OCI-LY7 (cell line): Measurements from ENCODE around the gene RNU6-9. TPM values are rescaled to one million over a fixed set of nuclear protein-coding genes. Genes with fewer than 3 reads are reported as not detected.
A peak's percentile ranks its signal among the peaks of the same experiment; 100 is the strongest.

ENCODE experiments used
- BruUV-seq: library from RNA; stranded (reverse); fragments of 400-500 nt; replicated peaks from 2 replicates; lab custom pipeline; 2021; lab: Mats Ljungman, UMichigan
- CTCF ChIA-PET: fragments of 300-600 bp; sonication (Branson Sonifier 250); formaldehyde crosslinking; loops from one replicate; lab custom pipeline; 2022; ENCODE audit warnings: antibody characterized with exemption; ENCODE audit not compliant: unreplicated experiment; lab: Charles Lee
- POLR2A ChIA-PET: fragments of 300-600 bp; sonication (Branson Sonifier 250); formaldehyde crosslinking; loops from one replicate; lab custom pipeline; 2022; ENCODE audit warnings: antibody characterized with exemption; lab: Charles Lee
- DNase-seq: peaks from one replicate; pipeline ENCODE4 v3.0.0-alpha.2; 2015; ENCODE audit warnings: low spot score
- H2AFZ ChIP-seq: fragments of 200-600 bp; sonication (generic), shearing (Covaris generic); 2 replicates; pipeline ENCODE4 v1.6.1; 2014; ENCODE audit warnings: mild to moderate bottlenecking, antibody characterized with exemption, low read length, moderate library complexity
- H3K27ac ChIP-seq: fragments of 200-600 bp; sonication (generic); 2 replicates; pipeline ENCODE4 v1.5.1; 2014; ENCODE audit warnings: mixed run types, low read depth, mild to moderate bottlenecking, moderate library complexity, low read length, inconsistent platforms; ENCODE audit not compliant: poor library complexity, severe bottlenecking
- H3K36me3 ChIP-seq: fragments of 200-600 bp; sonication (generic); 2 replicates; pipeline ENCODE4 v1.6.1; 2014; ENCODE audit warnings: mild to moderate bottlenecking, antibody characterized with exemption, low read length, moderate library complexity, mixed read lengths; ENCODE audit not compliant: insufficient read depth
- H3K4me1 ChIP-seq: fragments of 200-600 bp; sonication (generic); 2 replicates; pipeline ENCODE4 v1.5.1; 2014; ENCODE audit warnings: mild to moderate bottlenecking, low read length; ENCODE audit not compliant: insufficient read depth, poor library complexity, severe bottlenecking
- H3K4me2 ChIP-seq: fragments of 200-600 bp; sonication (generic); 2 replicates; pipeline ENCODE4 v1.6.1; 2014; ENCODE audit warnings: mild to moderate bottlenecking, low read length
- H3K4me3 ChIP-seq: fragments of 200-600 bp; sonication (generic); 2 replicates; pipeline ENCODE4 v1.5.1; 2014; ENCODE audit warnings: mild to moderate bottlenecking, low read depth, low read length; ENCODE audit not compliant: poor library complexity, severe bottlenecking
- H3K79me2 ChIP-seq: fragments of 200-600 bp; sonication (generic); 2 replicates; pipeline ENCODE4 v1.6.1; 2016; ENCODE audit warnings: low read depth, mild to moderate bottlenecking, low read length, moderate library complexity, mixed read lengths; ENCODE audit not compliant: insufficient read depth
- H3K9me2 ChIP-seq: fragments of 200-600 bp; sonication (generic); 2 replicates; pipeline ENCODE4 v1.6.1; 2016; ENCODE audit warnings: mild to moderate bottlenecking, low read length, mixed read lengths; ENCODE audit not compliant: insufficient read depth
- H3K9me3 ChIP-seq: fragments of 200-600 bp; sonication (generic); 2 replicates; pipeline ENCODE4 v1.6.1; 2014; ENCODE audit warnings: mild to moderate bottlenecking, mixed run types, low read length, mixed read lengths
- H4K20me1 ChIP-seq: fragments of 200-600 bp; sonication (generic); 2 replicates; pipeline ENCODE4 v1.6.1; 2014; ENCODE audit warnings: mild to moderate bottlenecking, antibody characterized with exemption, low read length, moderate library complexity, mixed read lengths; ENCODE audit not compliant: insufficient read depth
- CTCF ChIP-seq: fragments of 200-600 bp; sonication (generic); conservative IDR thresholded peaks from 2 replicates; pipeline ENCODE4 v1.5.1; 2014; ENCODE audit warnings: mild to moderate bottlenecking, antibody characterized with exemption, low read length, moderate library complexity, mixed read lengths
- EZH2phosphoT487 ChIP-seq: fragments of 200-600 bp; sonication (generic); IDR thresholded peaks from 2 replicates; pipeline ENCODE4 v1.6.1; 2018; ENCODE audit warnings: low read depth, borderline replicate concordance, mild to moderate bottlenecking, mixed run types, antibody characterized with exemption, low read length, moderate library complexity, mixed read lengths
- intact Hi-C: fragments of 100-400 bp; cut with micrococcal nuclease; formaldehyde crosslinking; loops from one replicate; pipeline ENCODE4 v1.10.0; 2022; ENCODE audit not compliant: unreplicated experiment
- total RNA-seq, 2 experiments: library from RNA; depleted of rRNA in 1 of 2; stranded (reverse); fragments of >200 nt in 1 of 2; shearing (Covaris generic) in 1 of 2; gene quantifications; 2 replicates each; pipeline ENCODE4 v1.2.3, GENCODE V29; 2014 to 2022

The RNU6-9 gene
- total RNA-seq, 2 experiments from 2014 or later = not detected

GRCh38 chr19:872266-872951 is 20.9 kb upstream of the RNU6-9 start:
- peak overlapping the region; percentile 63 for H3K27ac ChIP-seq
- H4K20me1 ChIP-seq = no peaks in the 10 kb centered on the region
- peaks cover 9% of the 10 kb centered on the region for H3K4me1 ChIP-seq
- DNase-seq = peak; percentile 93
- intact Hi-C loops = loop anchor here (2.0 kb wide), 1 partner anchor 20 kb away; the partner anchor contains the start of genes MED16 and RNU6-9
- H3K79me2 ChIP-seq = no peaks in the 10 kb centered on the region
- no TSS peak for BruUV-seq
- H2AFZ ChIP-seq = no peak overlapping the region
- H3K9me3 ChIP-seq = no peaks in the 10 kb centered on the region
- H3K4me2 ChIP-seq = peak overlapping the region; percentile 56
- ChIA-PET POLR2A (interaction anchor here (0.6 kb wide), 1 partner anchor 18 kb away, joined by 3 read pairs; no protein-coding TSS in a partner anchor), CTCF (no interaction called here)
- H3K4me3 ChIP-seq = peak overlapping the region; percentile 47
- H3K36me3 ChIP-seq = peaks cover 31% of the 10 kb centered on the region; the same call in 1 of the 2 replicates
- H3K9me2 ChIP-seq = no peaks in the 10 kb centered on the region
- no peak for TF ChIP-seq CTCF
- TF ChIP-seq EZH2phosphoT487 = no peak

GRCh38 chr19:873084-873483 is 20.2 kb upstream of the RNU6-9 start:
- H3K4me2 ChIP-seq = no peak overlapping the region
- peak; percentile 94 for DNase-seq
- H3K9me2 ChIP-seq = no peaks in the 10 kb centered on the region
- H4K20me1 ChIP-seq = no peaks in the 10 kb centered on the region
- H3K4me3 ChIP-seq = peak overlapping the region; percentile 47
- H3K79me2 ChIP-seq = no peaks in the 10 kb centered on the region
- peaks cover 9% of the 10 kb centered on the region for H3K4me1 ChIP-seq
- H3K36me3 ChIP-seq = peaks cover 31% of the 10 kb centered on the region; the same call in 1 of the 2 replicates
- no TSS peak for BruUV-seq
- H3K9me3 ChIP-seq = no peaks in the 10 kb centered on the region
- H2AFZ ChIP-seq = no peak overlapping the region
- TF ChIP-seq CTCF (no peak), EZH2phosphoT487 (no peak)
- intact Hi-C loops = loop anchor here (2.0 kb wide), 1 partner anchor 20 kb away; the partner anchor contains the start of genes MED16 and RNU6-9
- POLR2A ChIA-PET = interaction anchor here (0.6 kb wide), 1 partner anchor 19 kb away, joined by 3 read pairs; no protein-coding TSS in a partner anchor
- H3K27ac ChIP-seq = peak overlapping the region; percentile 63
- CTCF ChIA-PET = no interaction called here

GRCh38 chr19:873561-874041 is 19.7 kb upstream of the RNU6-9 start:
- no peaks in the 10 kb centered on the region for H4K20me1 ChIP-seq
- BruUV-seq = no TSS peak
- peaks cover 31% of the 10 kb centered on the region; the same call in 1 of the 2 replicates for H3K36me3 ChIP-seq
- no peak overlapping the region for H3K4me3 ChIP-seq
- CTCF ChIA-PET = no interaction called here
- no peaks in the 10 kb centered on the region for H3K79me2 ChIP-seq
- intact Hi-C loops = loop anchor here (2.0 kb wide), 1 partner anchor 19 kb away; the partner anchor contains the start of genes MED16 and RNU6-9
- no peaks in the 10 kb centered on the region for H3K9me2 ChIP-seq
- no peak overlapping the region for H3K4me2 ChIP-seq
- TF ChIP-seq CTCF = no peak
- TF ChIP-seq EZH2phosphoT487 = no peak
- no peak overlapping the region for H3K27ac ChIP-seq
- H3K4me1 ChIP-seq = peaks cover 9% of the 10 kb centered on the region
- no peak overlapping the region for H2AFZ ChIP-seq
- no peak for DNase-seq
- no peaks in the 10 kb centered on the region for H3K9me3 ChIP-seq
- POLR2A ChIA-PET = no interaction called here
